Thyroid gland (tissue), 4 donors: ENCODE results near the gene HYDIN.

Experiments used
- POLR2A ChIP-seq, 2 donors: fragments of 450-650 bp; IDR thresholded peaks; one replicate each; pipeline ENCODE4 v1.6.1; 2017; ENCODE audit warnings: antibody characterized with exemption in 2 of 2, mild to moderate bottlenecking in 2 of 2, moderate library complexity in 1 of 2
- TF ChIP-seq, protein P1 (sequence below), 6 experiments: fragments of 200-600 bp in 3 of 6; fragments of 450-650 bp in 3 of 6; sonication (generic) in 3 of 6; IDR thresholded peaks; one replicate each; pipeline ENCODE4 v1.5.1; 2016 to 2019; ENCODE audit warnings: antibody characterized with exemption in 6 of 6, mild to moderate bottlenecking in 2 of 6, inconsistent platforms in 1 of 6, moderate library complexity in 1 of 6

DNA sequence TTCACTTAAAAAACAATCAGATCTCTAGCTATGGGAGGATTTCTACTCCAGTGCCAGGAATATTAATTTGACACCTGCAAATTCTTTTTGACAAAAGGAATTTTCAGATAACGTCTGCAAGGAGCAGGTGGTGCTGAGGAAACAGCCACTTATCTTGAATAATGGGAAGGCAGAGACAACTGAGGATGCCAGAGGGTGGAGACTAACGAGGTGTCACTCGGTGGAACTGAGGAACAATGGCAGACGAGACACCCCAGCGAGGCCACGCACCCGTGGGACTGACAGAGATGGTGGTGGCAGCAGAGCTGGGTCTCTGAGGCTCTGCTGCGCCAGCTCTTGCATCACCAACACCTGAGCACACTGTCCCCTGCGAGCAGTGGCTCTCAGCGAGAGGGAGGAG lies 471.7 kb downstream of the HYDIN start:
- TF ChIP-seq, protein P1, sequence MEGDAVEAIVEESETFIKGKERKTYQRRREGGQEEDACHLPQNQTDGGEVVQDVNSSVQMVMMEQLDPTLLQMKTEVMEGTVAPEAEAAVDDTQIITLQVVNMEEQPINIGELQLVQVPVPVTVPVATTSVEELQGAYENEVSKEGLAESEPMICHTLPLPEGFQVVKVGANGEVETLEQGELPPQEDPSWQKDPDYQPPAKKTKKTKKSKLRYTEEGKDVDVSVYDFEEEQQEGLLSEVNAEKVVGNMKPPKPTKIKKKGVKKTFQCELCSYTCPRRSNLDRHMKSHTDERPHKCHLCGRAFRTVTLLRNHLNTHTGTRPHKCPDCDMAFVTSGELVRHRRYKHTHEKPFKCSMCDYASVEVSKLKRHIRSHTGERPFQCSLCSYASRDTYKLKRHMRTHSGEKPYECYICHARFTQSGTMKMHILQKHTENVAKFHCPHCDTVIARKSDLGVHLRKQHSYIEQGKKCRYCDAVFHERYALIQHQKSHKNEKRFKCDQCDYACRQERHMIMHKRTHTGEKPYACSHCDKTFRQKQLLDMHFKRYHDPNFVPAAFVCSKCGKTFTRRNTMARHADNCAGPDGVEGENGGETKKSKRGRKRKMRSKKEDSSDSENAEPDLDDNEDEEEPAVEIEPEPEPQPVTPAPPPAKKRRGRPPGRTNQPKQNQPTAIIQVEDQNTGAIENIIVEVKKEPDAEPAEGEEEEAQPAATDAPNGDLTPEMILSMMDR (IDR thresholded peaks at IDR 0.05): no peak
- no peak for TF ChIP-seq POLR2A (IDR thresholded peaks at IDR 0.05)
